GM12892 (cell line): ENCODE data around the gene MIA3.

Experiments
- POLR2A ChIP-seq: IDR thresholded peaks from 2 replicates; pipeline ENCODE4 v1.6.1; 2011; ENCODE audit warnings: low read depth, low read length, control low read depth
- POLR2AphosphoS5 ChIP-seq: IDR thresholded peaks from 2 replicates; pipeline ENCODE4 v1.6.1; 2011; ENCODE audit warnings: low read depth, low read length, control low read depth
- TAF1 ChIP-seq: IDR thresholded peaks from 2 replicates; pipeline ENCODE4 v1.6.1; 2011; ENCODE audit warnings: low read depth, mild to moderate bottlenecking, control low read depth, low read length, borderline replicate concordance

- no peak for TF ChIP-seq POLR2AphosphoS5
- no peak for TF ChIP-seq POLR2A
- no peak for TF ChIP-seq TAF1
Measured at GRCh38 chr1:222601257-222601656, 16.6 kb upstream of the MIA3 start.
